Stimulated activated CD4-positive, alpha-beta T cell treated with anti-CD3 and anti-CD28 coated beads, Interleukin-4, amount 100 ng/mL, for 48 hours (primary cell): ENCODE measurements around the gene MYCBPAP.
A peak's percentile ranks its signal among the peaks of the same experiment; 100 is the strongest.

Experiments used
- DNase-seq, 2 donors: peaks; one replicate each; pipeline ENCODE4 v3.0.0-alpha.2; 2020; ENCODE audit warnings: low read depth in 2 of 2

MYCBPAP gene

GRCh38 chr17:50487213-50488096 lies 20.8 kb upstream of the MYCBPAP start:
- DNase-seq, result no peak

- DNase-seq, result no peak
These were observed 19.4 kb upstream of the MYCBPAP start for GRCh38 chr17:50488880-50489279.

GRCh38 chr17:50491505-50491904 lies 16.7 kb upstream of the MYCBPAP start:
- no peak for DNase-seq

- DNase-seq, result no peak
These were observed 16.0 kb upstream of the MYCBPAP start for GRCh38 chr17:50492214-50492613.

GRCh38 chr17:50493744-50494143 lies 14.5 kb upstream of the MYCBPAP start:
- no peak for DNase-seq

- no peak for DNase-seq
These were observed 12.9 kb upstream of the MYCBPAP start for GRCh38 chr17:50495217-50495823.

GRCh38 chr17:50495918-50496317 lies 12.3 kb upstream of the MYCBPAP start:
- no peak for DNase-seq

- DNase-seq, result no peak
These were observed 10.0 kb upstream of the MYCBPAP start for GRCh38 chr17:50498021-50498874.

GRCh38 chr17:50499270-50499669 lies 9.0 kb upstream of the MYCBPAP start:
- DNase-seq, result no peak

- DNase-seq, result no peak
These were observed 8.5 kb upstream of the MYCBPAP start for GRCh38 chr17:50499721-50500120.

GRCh38 chr17:50501054-50501453 lies 7.2 kb upstream of the MYCBPAP start:
- no peak for DNase-seq

- no peak for DNase-seq
These were observed 5.8 kb upstream of the MYCBPAP start for GRCh38 chr17:50502301-50502990.

GRCh38 chr17:50505591-50506130 lies 2.6 kb upstream of the MYCBPAP start:
- no peak for DNase-seq

- DNase-seq, result no peak
These were observed 1.9 kb upstream of the MYCBPAP start for GRCh38 chr17:50506298-50506697.

GRCh38 chr17:50508573-50509460 lies 578 bp downstream of the MYCBPAP start:
- DNase-seq, result no peak

- DNase-seq, result peak; percentile 39 to 52
These were observed 2.8 kb downstream of the MYCBPAP start for GRCh38 chr17:50511058-50511457.

GRCh38 chr17:50513495-50513894 lies 5.3 kb downstream of the MYCBPAP start:
- DNase-seq, result no peak

- no peak for DNase-seq
These were observed 6.1 kb downstream of the MYCBPAP start for GRCh38 chr17:50514388-50514787.

GRCh38 chr17:50514936-50515702 lies 6.9 kb downstream of the MYCBPAP start:
- DNase-seq, result no peak

GRCh38 chr17:50517011-50517410 lies 8.8 kb downstream of the MYCBPAP start:
- DNase-seq, result no peak
